Left ventricle myocardium superior (tissue), 1 donor: ENCODE results near the gene ZNF768. TPM values are rescaled to one million over a fixed set of nuclear protein-coding genes. Genes with fewer than 3 reads are reported as not detected.
"Not testable (repeated sequence)": the region's sequence is repeated elsewhere in the genome, so short reads cannot be mapped to it uniquely, and the experiment has no call there.

Experiments
- ATAC-seq: fragments of 200-7000 bp; cut with Tn5 transposase; one replicate; pipeline ENCODE4 v1.9.1; 2020; ENCODE audit warnings: mild to moderate bottlenecking, moderate library complexity
- DNase-seq: peaks from one replicate; pipeline ENCODE4 v3.0.0-alpha.2; 2020
- intact Hi-C: fragments of 100-400 bp; cut with micrococcal nuclease; formaldehyde crosslinking; loops from one replicate; pipeline ENCODE4 v1.11.0; 2022
- total RNA-seq: library from RNA; stranded (reverse); fragmentation: NEBNext Ultra II Directional; extraction: Animal tissue kit (Norgen Biotek cat#: 25700); gene quantifications from one replicate; pipeline ENCODE4 v1.2.1, GENCODE V29; 2021
- donor health status: DM: no; HTN: yes; CAD: no; lungs with severe emphysema.

The ZNF768 gene
- total RNA-seq, 1 donor from 2014 or later: 75.4 TPM

GRCh38 chr16:30557957-30558788 lies 31.8 kb upstream of the ZNF768 start, which contains the start of gene ZNF764:
Gene ZNF764 (minus strand): TSS chr16:30558374. CDS start chr16:30558182, 192 bp downstream.
- ATAC-seq: peak; percentile 94
- DNase-seq: peak; percentile 98
- intact Hi-C loops: no loop called here

GRCh38 chr16:30557707-30557956 lies 31.3 kb upstream of the ZNF768 start:
- intact Hi-C loops: no loop called here
- no peak for DNase-seq
- peak; percentile 4 for ATAC-seq

- ATAC-seq: no peak
- intact Hi-C loops: no loop called here
- DNase-seq: no peak
Measured at GRCh38 chr16:30556125-30556473, 29.7 kb upstream of the ZNF768 start.

- intact Hi-C loops: no loop called here
- DNase-seq: no peak
Measured at GRCh38 chr16:30555315-30556124, 29.2 kb upstream of the ZNF768 start.

GRCh38 chr16:30554557-30555314 lies 28.4 kb upstream of the ZNF768 start:
- intact Hi-C loops: no loop called here
- ATAC-seq (no peak), DNase-seq (no peak)

More at GRCh38 chr16:30555315-30556124, 29.2 kb upstream of the ZNF768 start:
- no peak for ATAC-seq

GRCh38 chr16:30553393-30553899 lies 27.1 kb upstream of the ZNF768 start:
- DNase-seq: no peak
- ATAC-seq: no peak
- intact Hi-C loops: no loop called here

GRCh38 chr16:30552956-30553355 lies 26.6 kb upstream of the ZNF768 start:
- DNase-seq (no peak), ATAC-seq (no peak)
- intact Hi-C loops: no loop called here

- DNase-seq: no peak
- ATAC-seq: no peak
- intact Hi-C loops: no loop called here
Measured at GRCh38 chr16:30551781-30552180, 25.4 kb upstream of the ZNF768 start.

GRCh38 chr16:30548416-30549253 lies 22.3 kb upstream of the ZNF768 start:
- DNase-seq (no peak), ATAC-seq (no peak)
- intact Hi-C loops: no loop called here

- no peak for ATAC-seq
Measured at GRCh38 chr16:30546115-30546514, 19.7 kb upstream of the ZNF768 start.

GRCh38 chr16:30543067-30543466 lies 16.7 kb upstream of the ZNF768 start:
- intact Hi-C loops: no loop called here
- no peak for ATAC-seq
- no peak for DNase-seq

More at GRCh38 chr16:30546115-30546514, 19.7 kb upstream of the ZNF768 start:
- DNase-seq: no peak
- intact Hi-C loops: no loop called here

GRCh38 chr16:30541502-30542329 lies 15.3 kb upstream of the ZNF768 start:
- ATAC-seq: no peak
- DNase-seq: no peak
- intact Hi-C loops: no loop called here

- DNase-seq, ATAC-seq, intact Hi-C loops: not testable (repeated sequence)
Measured at GRCh38 chr16:30540916-30541464, 14.6 kb upstream of the ZNF768 start.

- intact Hi-C loops, ATAC-seq, DNase-seq: not testable (repeated sequence)
Measured at GRCh38 chr16:30539986-30540526, 13.7 kb upstream of the ZNF768 start.

GRCh38 chr16:30539000-30539964 lies 12.9 kb upstream of the ZNF768 start:
- intact Hi-C loops: no loop called here
- peak; percentile 78 for ATAC-seq
- DNase-seq: peak; percentile 75

- DNase-seq, intact Hi-C loops, ATAC-seq: not testable (repeated sequence)
Measured at GRCh38 chr16:30536391-30537024, 10.1 kb upstream of the ZNF768 start.
